Measurements from ENCODE around the gene TRPM3.

The TRPM3 gene

DNA sequence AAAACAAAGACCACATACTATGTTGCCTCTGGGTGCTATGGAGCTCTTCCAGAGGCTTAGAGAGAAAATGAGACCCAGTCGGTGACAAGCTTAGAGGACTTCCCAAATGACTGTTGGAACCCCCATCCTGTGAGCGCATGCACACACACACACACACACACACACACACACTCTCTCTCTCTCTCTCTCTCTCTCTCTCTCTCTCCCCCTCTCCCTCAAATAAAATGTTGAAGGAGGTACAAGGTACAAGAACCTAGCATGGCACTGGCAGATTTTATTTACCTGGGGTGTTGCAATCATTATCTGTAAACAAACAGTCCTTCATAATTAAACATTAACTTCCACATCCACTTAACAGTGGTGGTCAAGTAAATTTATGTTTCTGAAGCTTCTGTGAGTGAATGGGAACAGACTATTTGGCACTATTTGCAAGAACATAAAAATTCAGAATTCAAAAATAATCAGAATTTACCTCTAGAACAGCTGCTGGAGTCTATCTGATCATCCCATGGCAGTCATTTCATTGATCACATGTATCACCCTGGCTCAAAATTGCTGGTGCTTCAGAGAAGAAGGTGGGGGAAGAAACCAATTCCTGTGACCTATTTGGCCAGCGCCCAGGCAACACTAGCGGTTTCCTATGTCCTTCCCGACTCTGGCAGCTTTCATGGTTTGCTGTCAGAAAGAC lies 24.9 kb downstream of the TRPM3 start:
- no peak for DNase-seq

DNA sequence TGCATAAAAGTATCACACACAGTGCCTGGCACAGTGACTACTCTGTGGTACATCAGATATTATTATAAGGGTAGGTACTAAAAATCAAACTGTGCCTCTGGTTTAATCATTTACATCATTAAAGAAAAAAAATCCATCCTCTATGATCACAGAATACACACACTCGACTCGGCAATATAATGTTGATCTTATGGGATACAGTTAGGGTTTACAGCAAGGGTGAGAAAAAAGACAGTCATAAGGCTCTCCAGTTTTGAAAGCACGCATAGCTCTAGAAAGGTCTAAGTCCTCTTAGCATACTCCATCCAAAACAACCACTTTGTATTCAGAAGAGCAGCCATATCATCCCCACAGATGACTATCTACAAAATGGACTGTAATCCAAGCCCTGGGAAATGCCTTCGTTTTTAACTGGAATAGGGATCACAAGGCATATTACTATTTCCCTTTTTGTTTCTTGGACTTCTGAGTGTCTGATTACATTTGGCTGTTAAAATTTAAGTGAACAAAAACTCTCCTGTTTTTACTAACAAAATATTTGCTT lies 26.6 kb downstream of the TRPM3 start:
- DNase-seq: no peak

DNA sequence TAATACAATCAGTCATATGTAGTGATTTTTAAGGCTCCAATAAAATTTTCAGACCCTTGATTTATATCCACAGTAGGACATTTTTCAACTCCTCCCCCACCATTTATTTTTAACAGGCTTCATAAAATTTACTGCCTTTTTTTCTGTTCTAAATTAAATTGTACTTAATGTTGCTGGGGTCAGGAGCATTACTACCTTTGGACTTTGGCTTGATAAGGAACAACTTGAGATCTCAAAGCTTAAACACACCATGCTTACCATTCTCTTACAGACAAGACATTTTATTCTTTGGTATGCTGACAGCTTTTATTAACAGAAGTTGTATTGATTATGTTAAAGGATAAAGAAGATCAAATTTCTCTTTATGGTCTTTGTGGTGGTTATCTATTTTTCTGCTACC lies 30.5 kb downstream of the TRPM3 start:
- DNase-seq: no peak

DNA sequence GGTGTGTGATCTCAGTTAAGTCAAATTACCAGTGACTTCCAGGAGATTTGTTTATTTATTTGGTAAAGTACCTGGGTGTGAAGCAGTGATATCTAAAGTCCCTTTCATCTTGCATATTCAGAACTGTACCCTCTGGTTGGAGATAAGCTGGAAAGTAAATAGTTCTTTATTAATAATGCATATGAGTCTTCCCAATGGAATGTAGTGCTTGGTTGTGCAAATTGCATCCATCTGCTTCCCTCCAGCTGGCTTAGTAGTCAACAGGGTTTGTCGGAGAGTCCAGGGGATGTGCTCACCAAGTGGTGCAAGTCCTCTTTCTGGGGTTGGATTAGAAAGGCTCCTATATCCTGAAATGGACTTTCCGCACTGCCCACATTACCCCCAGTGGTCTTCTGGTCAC lies 42.0 kb downstream of the TRPM3 start:
- no peak for DNase-seq

DNA sequence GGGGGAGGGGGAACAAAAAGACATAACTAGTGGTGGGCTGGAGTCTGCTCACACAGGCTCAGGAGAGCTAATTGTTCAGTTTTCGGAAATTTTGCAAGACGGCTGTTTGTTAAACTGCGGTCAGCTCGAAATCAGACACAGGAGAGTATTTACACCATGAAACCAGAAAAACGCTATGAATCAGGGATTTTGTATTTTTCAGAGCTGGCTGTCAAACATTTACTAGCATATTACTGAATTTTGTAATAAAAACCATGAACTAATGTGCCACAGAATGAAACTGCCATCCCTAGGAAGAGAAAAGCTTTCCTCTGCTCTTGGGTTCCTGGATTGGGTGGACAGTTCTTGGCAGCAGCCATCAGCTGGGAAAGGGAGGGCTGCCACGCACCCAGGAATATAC lies 45.3 kb downstream of the TRPM3 start:
- no peak for DNase-seq

DNA sequence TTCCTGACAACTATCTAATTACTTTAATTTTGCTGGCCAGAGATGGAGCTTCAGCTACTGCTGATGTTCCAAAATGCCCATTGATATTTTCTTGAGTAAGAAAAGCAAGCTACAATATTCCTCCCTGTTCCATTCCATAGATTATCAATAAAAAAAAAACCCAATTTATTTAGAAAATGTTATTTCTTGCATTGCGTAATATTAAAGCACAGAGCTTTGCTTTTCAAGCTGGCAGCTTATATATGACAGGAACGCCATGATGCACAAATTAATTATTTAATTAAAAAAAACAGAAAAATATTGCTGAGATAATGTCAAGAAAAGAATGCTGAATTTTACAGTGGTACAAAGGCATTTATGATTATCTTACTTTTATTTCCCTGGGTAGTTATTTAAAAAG lies 47.9 kb downstream of the TRPM3 start:
- no peak for DNase-seq

DNA sequence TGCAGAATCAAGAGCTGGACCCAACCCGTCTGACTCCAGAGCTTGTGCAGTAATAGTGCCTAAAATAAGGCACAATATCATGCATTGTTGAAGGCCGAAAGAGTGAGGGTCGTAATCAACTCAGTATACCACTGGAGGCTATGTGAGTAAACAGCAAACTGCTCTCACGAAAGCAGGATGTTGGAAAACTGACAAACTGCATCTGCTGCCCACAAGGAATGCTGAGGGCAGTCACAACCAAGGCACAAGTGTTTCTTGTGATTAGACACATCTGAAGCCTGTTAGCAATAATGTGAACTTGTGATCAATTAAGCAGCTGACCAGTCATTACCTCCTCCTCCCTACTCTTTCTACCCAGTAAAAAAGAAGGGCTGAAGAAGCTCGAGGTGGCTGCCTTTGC lies 48.8 kb downstream of the TRPM3 start:
- no peak for DNase-seq

DNA sequence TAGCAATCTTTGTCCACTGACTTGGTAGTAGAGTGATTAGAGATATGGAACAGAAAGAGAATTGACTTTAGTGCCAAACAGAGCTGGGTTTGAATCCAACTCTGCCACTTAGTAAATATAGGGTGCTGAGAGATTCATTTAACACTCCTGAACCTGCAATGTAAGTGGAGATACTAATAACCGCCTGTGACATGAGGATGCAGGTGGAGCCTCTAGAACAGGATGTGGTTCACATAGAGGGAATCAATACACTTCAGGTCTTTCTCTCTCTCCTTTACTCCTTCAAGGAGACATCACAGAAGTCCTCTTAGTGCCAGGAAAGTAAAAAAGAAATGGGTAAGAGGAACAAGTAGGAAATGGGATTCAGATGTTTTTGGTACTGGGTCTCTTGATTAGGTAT lies 49.8 kb downstream of the TRPM3 start:
- no peak for DNase-seq

DNA sequence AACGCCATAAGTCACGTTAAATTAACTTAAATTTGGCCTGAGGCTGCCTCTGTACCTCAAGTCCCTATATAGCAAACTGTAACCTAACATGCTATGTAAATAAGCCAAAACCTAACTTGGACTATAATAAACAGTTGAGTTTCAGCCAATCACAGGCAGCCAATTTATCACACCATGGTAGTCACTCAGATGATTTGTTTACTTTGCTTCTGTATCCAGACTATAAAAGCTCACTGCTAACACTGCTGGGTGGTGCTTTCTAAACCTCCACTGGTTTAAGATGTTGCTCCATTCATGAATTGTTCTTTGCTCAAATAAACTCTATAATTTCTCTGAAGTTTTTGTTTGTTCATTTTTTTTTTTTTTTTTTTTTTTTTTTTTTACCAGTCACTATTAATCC lies 62.8 kb downstream of the TRPM3 start:
- DNase-seq: no peak

DNA sequence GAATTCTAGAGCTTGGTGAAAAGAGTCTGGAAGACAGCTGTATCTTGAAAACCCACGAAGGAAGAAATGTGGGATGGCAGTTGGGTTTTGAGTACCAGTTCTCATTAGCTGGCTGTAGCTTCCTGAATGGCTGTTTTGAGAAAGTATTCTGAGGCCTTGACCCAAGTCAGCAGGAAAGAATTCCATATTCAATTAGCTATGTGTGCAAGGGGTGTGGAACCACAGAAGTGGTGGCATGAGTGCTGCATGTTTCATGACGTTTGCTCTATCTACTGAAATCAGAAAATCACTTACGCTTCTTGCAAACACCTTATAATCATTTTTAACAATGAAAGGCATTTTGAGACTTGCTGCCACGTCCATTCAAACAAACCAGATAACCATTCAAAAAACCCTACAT lies 69.1 kb downstream of the TRPM3 start:
- no peak for DNase-seq

DNA sequence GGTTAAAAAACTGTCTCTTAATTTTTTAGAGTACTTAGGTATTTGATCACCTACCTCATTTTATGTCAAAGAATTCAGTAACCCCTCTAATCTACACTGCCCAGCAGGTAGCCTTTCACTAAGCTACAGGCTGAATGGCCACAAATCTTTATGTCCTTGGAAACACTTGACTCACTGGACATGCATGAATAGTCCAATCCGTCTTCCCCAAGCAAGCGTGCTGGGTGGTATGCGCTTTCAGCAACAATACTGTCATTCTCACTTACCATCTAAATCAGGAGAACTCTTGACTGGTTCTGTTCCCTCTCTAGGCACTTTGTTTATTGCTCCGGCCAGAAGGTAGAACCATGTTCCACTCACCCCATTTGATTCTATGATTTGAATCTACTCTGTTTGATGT lies 73.1 kb downstream of the TRPM3 start:
- no peak for DNase-seq

DNA sequence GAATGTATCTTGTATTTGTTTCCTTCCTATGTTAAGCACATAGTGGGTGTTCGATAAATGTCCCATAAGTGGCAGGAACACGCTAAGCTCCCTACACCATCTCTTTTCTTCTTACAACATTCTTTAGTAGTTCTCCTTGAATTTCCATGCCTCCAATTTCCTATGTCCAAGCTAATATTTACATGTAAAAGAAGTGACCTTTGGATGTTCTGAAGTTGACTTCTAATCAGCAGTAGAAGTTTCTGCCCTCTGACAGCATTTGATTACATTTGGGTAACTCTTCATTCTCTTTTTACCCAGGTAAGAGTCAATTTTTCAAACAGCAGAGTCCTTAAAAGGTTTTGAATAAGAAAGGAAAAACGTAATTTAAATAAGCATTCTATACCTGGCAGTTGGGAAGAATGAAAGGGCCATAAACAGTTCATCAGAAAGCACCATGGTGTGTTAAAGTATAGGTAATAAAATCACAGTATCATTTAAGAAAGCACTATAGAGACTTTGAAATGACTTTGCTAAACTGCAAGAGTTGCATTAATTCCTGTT lies 78.9 kb downstream of the TRPM3 start:
- DNase-seq: no peak

DNA sequence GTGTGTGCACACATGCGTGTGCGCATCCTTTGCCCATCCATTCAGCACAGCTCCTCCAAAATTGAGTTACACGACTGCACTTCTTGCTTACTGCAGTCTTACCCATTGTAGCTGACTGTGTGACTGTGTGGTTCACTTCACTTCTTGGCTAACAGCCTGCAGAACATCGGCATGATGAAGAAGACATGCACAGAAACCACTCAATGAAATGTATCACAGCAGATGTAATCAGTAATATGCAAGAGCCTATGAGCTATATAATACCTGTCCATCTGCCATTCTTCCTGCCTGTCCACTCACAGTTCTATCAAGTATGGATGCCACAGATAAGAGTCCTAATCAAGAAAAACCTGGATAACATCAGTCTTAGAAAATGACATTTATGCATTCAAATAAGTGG lies 83.9 kb downstream of the TRPM3 start:
- no peak for DNase-seq

DNA sequence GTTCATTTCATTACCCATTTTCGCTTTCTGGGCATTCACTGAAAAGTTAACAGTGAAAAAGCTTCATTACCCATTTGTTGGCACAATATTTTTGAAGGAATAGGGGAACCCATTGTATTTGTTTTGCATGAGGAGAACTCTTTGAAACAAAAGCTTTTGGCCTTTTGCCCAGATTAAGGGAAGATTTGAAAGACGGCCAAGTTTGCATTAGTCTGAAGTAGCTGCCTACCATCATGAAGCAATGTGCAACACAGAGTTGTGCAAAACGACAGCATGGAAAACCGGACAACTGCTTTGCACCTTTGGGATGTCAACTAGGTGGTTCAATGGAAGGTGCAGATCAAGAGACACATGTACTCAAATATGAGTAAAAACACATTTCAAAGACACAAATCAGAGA lies 84.9 kb downstream of the TRPM3 start:
- DNase-seq: no peak

DNA sequence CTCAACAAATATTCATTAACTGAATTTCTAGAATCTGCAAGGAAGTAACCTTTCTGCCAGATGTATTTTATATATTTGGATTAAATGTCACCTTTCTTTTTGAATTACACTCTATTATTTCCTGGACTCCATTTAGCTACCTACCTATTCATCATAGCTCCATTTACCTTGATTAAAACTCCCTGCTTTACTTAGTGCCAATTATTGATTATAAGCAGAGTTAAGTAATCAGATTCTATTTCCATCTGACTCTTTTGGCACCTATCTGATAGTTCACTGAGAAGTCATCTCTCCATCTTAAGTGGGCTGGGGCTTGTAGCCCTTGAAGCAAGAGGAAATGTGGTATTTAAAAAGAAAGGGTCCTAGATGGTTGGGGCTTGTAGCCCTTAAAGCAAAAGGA lies 88.6 kb downstream of the TRPM3 start:
- no peak for DNase-seq

DNA sequence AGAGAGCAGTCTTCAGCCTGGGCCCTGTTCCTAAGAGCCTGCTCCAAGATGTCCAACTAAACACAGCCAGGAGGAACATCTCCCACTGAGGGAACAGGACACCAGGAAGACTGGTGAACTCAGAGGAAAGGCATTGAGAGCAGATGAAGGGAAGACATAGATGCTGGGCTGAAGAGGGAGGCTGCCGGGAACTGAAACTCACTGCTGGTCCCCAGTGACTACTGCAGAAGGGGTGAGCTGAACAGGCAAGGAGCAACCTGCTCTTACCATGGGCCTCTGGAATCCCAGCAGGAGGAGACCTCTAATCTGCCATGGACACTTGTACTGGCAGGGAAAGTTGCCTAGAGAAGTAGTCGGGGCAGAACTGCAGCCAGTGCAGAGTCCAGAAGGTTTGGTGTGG lies 95.7 kb downstream of the TRPM3 start:
- no peak for DNase-seq

DNA sequence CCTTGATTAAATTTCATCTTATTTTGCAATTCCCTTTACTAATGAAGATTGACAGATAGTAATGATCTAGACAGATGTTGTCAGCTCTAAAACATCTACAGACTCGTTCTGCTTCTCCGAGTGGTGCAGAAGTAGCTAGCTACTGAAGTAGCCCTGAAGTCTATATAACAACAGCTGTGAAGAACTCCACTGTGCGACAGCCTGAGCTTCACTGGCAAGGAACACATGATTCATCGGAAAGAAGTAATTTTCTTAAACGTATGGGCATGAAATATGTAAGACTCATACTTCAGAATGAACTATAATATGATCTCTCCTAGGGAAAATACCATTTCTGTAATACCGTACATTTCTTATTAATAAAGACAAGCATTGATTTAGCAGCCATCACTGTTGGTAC lies 96.2 kb downstream of the TRPM3 start:
- DNase-seq: no peak

DNA sequence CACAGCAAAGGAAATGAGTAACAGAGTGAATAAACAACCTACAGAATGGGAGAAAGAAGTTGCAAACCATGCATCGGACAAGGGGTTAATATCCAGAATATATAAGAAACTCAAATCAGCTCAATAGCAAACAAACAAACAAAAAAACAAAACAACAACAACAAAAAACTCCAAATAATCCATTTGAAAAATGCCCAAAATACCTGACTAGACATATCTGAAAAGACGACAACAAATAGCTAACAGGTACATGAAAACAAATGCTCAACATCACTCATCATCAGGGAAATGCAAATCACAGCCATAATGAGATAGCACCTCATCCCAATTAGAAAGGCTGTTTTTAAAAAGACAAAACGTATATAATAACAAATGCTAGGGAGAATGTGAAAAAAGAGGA lies 111.2 kb downstream of the TRPM3 start:
- no peak for DNase-seq

DNA sequence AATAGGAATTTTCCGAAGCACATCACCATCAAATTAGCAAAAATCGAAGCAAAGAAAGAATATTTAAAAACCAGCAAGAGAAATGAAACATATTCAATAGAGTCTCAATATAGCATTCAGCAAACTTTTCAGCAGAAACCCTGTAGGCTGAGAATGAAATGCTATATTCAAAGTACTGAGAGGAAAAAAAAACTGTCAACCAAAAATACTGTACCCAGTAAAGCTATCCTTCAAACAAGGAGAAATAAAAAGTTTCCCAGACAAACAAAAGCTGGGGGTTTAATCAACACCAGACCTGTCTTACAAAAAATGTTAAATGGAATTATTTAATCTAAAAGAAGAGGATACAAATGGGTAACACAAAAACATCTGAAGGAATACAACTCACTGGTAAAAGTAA lies 116.0 kb downstream of the TRPM3 start:
- DNase-seq: no peak

DNA sequence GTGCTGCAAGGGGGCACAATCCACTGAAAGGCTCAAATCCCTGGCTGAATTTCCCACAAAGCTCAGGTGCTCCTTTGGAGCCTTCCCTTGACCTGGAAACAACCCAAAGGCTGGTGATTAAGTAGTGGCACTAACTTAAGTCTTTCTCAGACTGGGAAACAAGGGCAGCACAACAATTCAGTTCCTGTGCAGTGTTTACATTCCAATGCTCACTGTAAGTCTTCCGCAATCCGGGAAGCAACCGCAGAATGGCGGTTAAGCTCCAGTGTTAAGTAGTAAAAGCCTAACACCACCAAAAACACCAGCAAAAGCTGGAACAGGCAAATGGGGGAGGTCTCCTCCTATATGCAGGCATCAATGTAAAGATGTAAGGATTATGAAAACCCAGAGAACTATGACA lies 117.2 kb downstream of the TRPM3 start:
- DNase-seq: no peak

DNA sequence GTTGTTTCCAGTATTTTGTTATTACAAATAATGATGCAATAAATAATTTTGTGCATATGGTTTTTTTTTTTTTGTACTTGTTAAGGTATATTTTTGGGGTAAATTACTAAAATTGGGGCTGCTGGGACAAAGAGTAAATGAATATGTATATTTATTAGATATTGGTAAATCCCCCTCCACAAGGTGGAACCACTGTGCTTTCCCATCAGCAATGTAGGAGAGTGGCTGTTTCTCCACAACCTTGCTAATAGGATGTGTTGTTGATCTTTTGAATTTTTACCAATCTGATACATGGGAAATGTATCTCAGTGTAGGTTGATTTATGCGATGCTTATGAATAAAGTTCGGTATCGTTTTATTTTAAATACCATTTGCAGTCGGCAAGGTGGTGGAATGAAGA lies 118.1 kb downstream of the TRPM3 start:
- no peak for DNase-seq

DNA sequence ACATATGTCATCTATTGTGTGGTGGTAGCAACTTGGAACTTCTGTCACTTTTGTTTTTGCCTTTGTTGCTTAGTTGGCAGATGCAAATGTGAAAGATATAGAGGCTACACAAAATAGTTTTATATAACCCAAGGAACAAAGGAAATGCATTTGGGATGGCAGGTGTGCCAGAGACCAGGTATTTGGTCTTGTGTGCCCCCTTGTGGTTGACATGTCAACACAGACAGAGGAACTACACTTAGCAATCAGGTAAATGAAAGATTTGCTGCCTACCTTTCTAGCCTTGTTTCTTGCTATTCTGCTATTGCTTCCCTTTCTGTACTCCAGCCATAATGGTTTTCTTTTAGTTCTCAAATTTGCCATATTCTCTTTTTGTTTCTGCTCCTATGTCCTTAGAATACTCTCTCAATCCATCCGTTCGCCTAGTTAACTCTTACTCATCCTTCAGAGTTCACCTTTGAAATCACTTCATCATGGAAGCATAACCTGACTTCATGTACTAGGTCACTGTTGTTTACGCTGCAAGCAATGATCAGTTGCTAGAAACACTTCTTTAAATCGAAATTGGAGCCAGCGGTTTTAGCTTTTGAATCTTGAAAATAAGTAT lies 119.5 kb downstream of the TRPM3 start:
- DNase-seq: no peak

DNA sequence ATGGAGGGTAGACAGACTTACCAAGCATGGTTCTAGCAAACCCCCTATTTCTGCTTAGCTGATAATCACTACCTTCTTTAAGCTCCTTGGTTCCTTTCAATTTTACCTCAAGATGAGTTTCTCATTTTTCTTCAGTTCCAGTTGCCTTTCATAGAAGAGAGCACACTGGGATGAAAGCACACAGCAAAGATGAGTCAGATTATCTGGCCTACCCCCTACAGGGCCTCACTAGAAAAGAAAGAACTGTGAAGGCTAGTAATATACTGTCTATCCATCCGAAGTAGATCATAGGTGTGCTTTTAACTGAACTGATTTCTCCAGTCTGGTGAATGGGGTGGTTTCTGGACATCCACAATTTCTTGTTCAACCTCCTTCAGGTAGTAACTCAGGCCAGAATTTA lies 122.5 kb downstream of the TRPM3 start:
- no peak for DNase-seq

DNA sequence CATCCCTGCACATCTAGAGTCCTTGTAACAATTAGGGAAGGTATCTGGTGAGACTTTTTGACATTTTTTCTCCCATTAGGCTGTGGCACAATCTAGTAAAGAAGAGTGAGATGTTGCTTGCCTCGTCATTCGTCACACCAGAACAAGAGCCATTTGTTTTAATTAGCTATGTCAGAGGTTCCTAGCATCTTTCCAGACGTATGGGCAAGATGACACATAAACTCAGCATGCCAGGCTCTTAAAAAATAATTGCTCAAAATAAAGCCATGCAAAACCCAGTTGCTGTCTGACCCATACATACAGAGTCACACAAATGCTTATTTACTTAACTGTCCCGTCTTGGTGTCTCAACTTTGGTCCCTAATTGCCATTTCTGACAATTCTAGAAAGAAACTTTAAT lies 125.9 kb downstream of the TRPM3 start:
- DNase-seq: no peak

DNA sequence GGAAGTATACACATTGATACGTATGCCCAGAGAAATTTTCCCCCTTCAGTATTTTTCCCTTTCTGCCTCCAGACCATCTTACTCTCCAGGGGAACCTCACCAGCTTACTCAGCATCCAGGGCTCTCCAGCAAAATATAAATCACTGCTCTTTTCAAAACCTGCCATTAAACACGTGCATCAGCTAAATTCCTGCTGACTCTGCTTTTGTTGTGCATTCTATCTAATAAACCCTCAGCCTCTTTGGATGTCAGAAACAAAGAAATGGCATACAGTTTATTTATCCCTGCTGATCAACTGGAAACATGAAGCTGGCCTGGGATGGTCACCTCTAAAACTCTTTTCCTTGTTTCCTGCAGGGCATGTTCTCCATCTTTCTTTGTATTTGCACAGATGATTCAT lies 126.8 kb downstream of the TRPM3 start:
- DNase-seq: no peak
